Measurements from ENCODE around the gene ANXA9. TPM values are rescaled to one million over a fixed set of nuclear protein-coding genes. Genes with fewer than 3 reads are reported as not detected.

The ANXA9 gene
- total RNA-seq, 4 donors from 2014 or later: 0.79 to 26.4 (median 5.6) TPM

DNA sequence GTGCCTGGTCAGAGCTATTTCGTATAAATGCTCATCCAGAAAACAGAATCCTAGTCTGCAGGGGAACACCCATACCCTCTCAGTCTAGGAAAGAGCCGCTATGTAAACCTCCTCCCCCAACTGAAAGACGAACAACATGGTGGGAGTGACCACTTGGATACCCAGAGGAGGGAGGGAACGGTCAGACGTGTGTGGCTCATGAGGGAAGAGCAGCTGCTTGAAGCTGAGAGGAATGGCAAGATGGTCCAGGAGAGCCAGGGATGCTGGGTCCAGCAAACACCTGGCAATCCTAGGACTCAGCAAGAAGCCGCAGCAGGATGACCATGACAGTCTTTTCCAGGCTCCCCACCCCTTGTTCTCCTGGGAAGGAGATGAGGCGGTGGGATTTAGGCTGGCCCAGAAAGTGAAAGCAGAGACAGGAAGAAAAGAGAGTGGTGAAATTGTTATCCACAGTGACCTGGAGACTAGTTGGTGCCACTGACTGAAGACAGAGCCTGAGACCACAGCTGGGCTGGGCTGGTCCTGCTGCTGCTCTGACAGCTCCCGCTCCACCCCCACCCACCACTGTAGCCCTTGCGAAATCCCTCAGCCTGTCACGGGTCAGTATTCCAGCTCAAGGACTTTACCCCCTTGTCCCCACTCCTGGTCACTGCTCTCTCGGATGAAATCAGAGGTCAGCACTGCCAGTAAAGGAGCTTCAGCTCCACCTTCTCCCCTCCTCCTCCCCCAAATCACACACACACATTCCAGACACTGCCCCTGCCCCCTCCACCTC, 11.1 kb upstream of the ANXA9 start:
- DNase-seq (ENCODE audit: low spot score): no peak
- no peak for TF ChIP-seq CTCF (IDR thresholded peaks at IDR 0.05)
- peak; percentile 34 for ATAC-seq (ENCODE audit: low FRiP score)

GRCh38 chr1:150971583-150972416, 10.3 kb upstream of the ANXA9 start:
- ATAC-seq (ENCODE audit: low FRiP score) (no peak), DNase-seq (ENCODE audit: low spot score) (no peak)
- no peak for TF ChIP-seq CTCF (IDR thresholded peaks at IDR 0.05)

DNA sequence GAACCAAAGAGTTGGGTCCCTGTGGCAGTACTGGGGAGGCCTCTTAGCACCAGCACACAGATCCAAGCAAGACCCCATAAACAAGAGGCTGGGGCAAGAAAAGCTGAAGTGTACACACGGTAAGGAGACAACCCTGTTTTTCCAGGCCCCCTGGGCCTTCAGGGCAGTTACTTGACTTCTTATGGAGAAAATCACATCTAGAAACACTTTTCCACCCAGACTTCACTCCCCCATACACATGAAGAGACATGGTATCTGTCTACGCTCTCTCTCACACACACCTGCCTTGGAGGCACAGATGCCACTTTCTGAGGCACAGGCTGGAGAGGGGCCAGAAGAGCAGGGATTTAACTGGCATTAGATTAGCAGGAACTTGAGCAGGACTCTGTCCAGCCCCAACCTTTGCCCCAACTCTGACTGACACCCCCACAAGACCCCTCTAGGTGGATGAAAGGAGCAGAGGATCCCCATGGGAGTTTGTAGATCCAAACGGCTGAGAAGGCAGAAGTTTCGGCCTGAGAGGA, 9.6 kb upstream of the ANXA9 start:
- ATAC-seq (ENCODE audit: low FRiP score) (no peak), DNase-seq (ENCODE audit: low spot score) (no peak)
- TF ChIP-seq CTCF (IDR thresholded peaks at IDR 0.05): no peak

DNA sequence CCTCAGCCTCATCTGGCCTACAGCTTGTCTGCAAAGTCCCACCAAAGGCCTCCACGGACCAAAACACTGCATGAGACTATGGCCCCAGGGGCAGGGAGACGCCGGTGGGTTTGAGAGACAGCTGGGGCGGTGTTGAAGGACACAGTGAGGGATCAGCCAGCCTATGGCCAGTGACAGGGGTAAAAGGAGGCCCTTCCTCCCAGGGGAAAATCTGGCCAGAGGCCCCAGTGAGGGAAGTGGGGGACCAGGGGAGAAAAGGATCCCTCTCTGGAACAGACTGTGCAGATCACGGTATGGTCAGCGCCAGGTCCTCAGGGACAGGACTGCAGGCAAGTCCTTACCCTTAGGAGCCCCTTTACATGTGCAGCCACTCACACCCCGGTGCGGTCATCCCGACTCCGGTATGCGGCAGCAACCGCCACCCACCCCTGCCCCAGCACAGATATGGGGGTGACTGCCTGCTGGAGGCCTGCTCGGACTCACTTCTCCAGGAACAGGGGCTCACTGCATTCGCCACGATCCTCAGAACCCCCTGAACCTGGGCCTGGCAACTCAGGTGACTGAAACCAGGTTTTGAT, 8.7 kb upstream of the ANXA9 start:
- no peak for TF ChIP-seq CTCF (IDR thresholded peaks at IDR 0.05)
- ATAC-seq (ENCODE audit: low FRiP score): no peak
- DNase-seq (ENCODE audit: low spot score): no peak

GRCh38 chr1:150973836-150974579, 8.1 kb upstream of the ANXA9 start:
- peak; percentile 31 for ATAC-seq (ENCODE audit: low FRiP score)
- DNase-seq (ENCODE audit: low spot score): no peak
- TF ChIP-seq CTCF (IDR thresholded peaks at IDR 0.05): no peak
